ENCODE results near the gene ZNF408.

Gene ZNF408

DNA sequence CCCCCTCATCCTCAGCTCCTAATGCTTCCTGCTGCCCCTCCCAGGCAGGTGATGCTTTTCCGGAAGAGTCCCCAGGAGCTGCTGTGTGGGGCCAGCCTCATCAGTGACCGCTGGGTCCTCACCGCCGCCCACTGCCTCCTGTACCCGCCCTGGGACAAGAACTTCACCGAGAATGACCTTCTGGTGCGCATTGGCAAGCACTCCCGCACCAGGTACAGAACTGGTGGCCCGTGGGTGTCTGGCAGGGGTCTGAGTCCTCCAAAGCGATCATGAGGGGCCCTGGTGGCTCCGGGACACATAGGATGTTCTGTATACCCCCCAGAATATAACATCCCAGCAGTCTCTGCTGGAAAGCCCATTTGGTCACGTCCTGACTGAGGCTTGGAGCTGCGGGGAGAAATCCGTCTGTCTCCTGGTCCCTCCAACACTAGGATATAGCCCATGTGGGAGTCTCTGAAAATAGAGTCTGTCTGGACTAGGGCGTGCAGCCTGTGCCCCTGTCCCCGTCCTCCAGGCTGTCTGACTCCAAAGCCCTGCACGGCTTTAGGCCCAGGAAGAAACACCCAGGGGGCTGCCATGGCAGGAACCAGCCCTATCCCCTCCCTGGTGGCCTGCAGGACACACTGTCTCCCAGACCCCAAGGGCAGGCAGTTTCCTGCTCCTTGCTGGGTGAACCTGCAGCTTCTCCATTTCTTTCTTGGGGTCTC is 27.3 kb downstream of the ZNF408 start:
- no peak for DNase-seq (ENCODE audit: low read depth)

- DNase-seq (ENCODE audit: low read depth), result no peak
These were observed 27.8 kb downstream of the ZNF408 start for GRCh38 chr11:46728659-46729040.

DNA sequence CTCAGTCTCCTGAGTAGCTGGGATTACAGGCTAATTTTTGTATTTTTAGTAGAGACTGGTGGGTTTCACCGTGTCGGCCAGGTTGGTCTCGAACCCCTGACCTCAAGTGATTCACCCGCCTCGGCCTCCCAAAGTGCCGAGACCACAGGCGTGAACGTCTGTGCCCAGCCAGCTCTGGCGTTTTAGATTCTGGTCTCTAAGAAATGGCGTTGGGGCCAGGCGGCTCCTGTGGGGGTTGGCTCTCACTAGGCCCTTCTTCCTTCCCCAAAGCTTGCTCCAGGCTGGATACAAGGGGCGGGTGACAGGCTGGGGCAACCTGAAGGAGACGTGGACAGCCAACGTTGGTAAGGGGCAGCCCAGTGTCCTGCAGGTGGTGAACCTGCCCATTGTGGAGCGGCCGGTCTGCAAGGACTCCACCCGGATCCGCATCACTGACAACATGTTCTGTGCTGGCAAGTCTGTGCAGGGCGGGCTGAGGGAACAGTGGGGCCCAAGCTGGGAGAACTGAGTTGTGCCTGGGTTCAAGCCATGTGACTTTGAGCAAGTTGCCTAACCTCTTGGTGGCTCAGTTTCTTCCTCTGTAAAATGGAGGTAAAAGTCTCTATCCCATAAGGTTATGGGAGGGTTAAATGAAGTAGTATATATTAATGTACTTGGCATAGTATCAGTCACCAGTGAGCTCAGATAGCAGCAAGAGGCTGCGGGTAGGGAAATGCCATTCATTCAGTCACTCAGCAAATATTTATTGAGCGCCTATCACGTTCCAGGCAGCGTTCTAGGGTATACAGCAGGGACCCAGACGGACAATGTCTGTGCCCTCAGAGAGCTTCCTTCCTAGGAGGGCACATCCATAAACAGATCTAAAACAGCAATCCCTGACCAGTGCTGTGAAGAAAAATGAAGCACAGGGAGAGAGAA is 28.5 kb downstream of the ZNF408 start:
- no peak for DNase-seq (ENCODE audit: low read depth)

DNA sequence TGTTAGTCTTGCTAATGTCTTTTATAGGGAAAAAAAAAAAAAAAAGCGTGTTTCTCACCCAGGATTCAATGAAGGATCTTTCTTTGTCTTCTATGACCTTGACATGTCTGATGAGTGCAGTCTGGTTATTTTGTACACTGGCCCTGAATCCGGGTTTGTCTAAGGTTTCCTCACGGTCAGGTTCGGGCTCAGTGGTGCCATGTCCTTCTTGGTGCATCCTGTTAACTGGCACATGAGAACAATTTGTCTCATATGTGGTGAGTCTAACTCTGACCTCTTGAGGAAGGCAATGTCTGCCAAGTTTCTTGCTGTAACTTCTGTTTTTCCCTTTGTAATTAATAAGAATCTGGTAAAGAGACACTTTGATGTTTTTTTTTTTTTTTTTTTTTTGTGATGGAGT is 30.7 kb downstream of the ZNF408 start:
- DNase-seq (ENCODE audit: low read depth), result no peak

DNA sequence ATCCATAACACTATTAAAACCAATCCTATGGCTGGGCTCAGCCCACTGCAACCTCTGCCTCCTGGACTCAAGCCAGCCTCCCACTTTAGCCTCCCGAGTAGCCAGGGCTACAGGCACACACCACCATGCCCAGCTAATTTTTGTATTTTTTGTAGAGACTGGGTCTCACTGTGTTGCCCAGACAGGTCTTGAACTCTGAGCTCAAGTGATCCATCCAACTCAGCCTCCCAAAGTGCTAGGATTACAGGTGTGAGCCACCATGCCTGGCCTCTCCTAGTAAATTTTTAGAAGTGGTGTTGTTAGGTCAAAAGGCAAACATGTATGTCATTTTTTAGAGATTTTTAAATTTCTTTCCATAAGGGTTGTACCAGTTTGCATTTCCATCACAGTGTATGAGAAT is 32.4 kb downstream of the ZNF408 start:
- DNase-seq (ENCODE audit: low read depth), result no peak

- no peak for DNase-seq (ENCODE audit: low read depth)
These were observed 35.3 kb downstream of the ZNF408 start for GRCh38 chr11:46736146-46736545.

GRCh38 chr11:46736615-46737014 is 35.8 kb downstream of the ZNF408 start:
- DNase-seq (ENCODE audit: low read depth), result no peak

DNA sequence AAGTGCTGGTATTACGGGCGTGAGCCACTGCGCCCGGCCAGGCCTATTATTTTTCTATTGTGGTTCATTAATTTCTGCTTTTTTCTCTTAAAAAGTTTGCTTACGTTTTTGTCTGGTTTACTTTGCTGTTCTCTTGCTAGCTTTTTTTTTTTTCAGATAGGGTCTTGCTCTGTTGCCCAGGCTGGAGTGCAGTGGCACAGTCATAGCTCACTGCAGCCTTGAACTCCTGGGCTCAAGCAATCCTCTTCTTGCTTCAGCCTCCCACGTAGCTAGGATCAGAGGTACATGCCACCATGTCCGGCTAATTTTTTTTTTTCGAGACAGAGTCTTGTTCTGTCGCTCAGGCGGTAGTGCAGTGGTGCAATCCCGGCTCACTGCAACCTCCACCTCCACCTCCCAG is 36.9 kb downstream of the ZNF408 start:
- no peak for DNase-seq (ENCODE audit: low read depth)

DNA sequence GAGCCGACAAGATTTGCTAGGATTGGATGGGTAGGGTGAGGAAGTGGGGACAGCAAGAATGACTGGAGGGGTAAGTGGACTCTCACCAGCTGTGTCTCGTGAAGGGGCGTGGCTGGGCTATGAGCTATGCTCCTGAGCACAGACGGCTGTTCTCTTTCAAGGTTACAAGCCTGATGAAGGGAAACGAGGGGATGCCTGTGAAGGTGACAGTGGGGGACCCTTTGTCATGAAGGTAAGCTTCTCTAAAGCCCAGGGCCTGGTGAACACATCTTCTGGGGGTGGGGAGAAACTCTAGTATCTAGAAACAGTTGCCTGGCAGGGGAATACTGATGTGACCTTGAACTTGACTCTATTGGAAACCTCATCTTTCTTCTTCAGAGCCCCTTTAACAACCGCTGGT is 38.1 kb downstream of the ZNF408 start:
- no peak for DNase-seq (ENCODE audit: low read depth)

DNA sequence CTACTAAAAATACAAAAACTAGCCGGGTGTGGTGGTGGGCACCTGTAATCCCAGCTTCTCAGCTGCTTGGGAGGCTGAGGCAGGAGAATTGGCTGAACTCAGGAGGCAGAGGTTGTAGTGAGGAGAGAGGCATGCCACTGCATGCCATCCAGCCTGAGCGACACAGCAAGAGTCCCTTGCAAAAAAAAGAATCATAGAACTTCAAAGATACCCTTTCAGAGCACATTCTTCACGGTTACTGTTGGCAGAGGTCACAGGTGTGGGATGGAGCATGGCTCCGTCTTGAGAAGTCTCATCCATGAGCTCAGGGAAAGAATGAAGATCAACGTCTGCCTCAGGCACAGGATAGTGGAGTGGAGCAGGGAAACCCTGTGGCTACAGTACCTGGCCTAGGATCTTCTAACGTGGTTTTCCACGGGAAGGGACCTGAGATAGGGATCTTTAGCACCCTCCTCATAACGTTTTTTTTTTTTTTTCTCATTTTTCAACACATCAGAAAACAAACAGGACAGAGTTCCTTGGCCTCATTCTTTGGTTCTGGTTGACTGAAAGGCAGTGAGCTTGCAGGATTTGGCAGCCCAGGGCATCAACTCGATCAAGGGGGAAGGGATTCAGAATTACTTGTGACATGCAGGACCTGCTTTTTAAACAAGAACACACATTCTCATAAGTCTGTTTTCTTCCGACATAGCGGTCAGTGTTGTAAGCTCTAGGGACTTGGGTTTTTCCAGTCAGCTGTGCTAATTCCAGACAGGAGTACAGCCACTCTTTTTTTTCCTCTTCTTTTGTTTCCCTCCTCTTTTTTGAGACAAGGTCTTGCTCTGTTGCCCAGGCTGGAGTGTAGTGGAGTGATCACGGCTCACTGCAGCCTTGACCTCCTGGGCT is 41.0 kb downstream of the ZNF408 start:
- DNase-seq (ENCODE audit: low read depth), result no peak

- DNase-seq (ENCODE audit: low read depth), result no peak
These were observed 42.2 kb downstream of the ZNF408 start for GRCh38 chr11:46743043-46743442.

- DNase-seq (ENCODE audit: low read depth), result no peak
These were observed 43.0 kb downstream of the ZNF408 start for GRCh38 chr11:46743693-46744339.

DNA sequence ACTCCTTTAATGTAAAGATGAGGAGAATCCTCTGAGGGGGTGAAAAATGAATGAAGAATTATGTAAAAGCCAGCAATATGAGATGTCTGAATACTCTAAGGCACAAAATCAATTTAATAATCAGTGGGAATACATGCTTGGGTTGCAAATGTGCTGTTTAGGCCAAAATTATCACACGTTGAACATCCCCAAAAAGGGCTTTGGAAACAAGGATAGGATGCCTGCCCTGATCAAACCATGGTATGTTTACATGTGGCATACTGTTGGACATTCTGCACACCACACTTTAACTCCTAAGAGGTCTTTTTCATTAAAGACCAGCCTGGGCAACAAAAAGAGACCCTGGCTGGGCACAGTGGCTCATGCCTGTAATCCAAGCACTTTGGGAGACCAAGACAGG is 44.5 kb downstream of the ZNF408 start:
- no peak for DNase-seq (ENCODE audit: low read depth)

DNA sequence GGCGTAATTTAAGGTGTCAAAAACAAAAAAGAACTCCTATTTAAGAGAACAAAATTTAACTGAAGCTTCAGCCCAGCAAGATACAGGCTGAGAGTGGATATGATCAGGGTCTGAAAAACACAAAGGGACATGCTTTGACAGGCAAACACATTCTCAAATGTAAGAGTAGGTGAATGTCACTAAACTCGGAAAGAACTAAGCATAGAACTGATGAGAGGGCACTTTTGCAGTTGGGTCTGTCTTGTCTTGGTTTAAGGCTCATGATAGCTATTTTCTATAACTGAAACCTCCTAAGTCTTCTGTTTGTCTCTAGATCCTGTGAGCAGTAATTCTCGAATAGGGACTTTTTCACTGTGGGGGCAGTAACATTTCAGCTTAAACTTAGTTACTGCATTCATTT is 45.2 kb downstream of the ZNF408 start:
- DNase-seq (ENCODE audit: low read depth), result no peak

GRCh38 chr11:46747150-46747549 is 46.3 kb downstream of the ZNF408 start:
- DNase-seq (ENCODE audit: low read depth), result no peak

Measured in fibroblast of the conjunctiva (primary cell).